HG03469 (cell line): ENCODE results near the gene PLCD1.

Source experiments
- ATAC-seq: cut with Tn5 transposase; IDR thresholded peaks from one replicate; pipeline ENCODE4 v1.9.1; 2021; ENCODE audit warnings: mild to moderate bottlenecking, moderate library complexity, moderate number of reproducible peaks; ENCODE audit not compliant: unreplicated experiment

Gene PLCD1

GRCh38 chr3:38017445-38018295 is 11.8 kb downstream of the PLCD1 start:
- ATAC-seq = no peak

GRCh38 chr3:38016847-38017444 is 12.5 kb downstream of the PLCD1 start:
- no peak for ATAC-seq

GRCh38 chr3:38016410-38016809 is 13.0 kb downstream of the PLCD1 start:
- no peak for ATAC-seq

- ATAC-seq = no peak
Measured at GRCh38 chr3:38015984-38016383, 13.5 kb downstream of the PLCD1 start.

GRCh38 chr3:38015485-38015884 is 14.0 kb downstream of the PLCD1 start:
- ATAC-seq = no peak

DNA sequence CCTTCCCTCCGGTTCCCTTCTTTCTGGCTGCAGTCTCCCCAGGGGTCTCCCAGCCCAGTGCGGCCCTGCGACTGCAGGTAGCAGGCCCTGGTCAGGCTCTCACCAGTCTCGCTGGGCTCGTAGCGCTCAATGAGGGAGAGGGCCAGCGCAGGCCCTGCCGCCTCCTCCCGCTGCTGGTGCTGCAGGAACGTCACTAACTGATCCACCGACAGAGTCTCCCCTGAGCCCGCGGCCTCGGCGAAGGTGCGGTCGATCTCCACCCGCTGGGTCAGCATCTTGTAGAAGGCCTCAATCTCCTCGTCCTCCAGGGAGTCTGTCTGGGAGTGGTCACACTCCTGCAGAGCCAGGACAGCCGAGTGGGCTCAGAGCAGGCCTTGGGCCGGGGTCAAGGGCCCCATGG is 18.3 kb downstream of the PLCD1 start:
- no peak for ATAC-seq

- ATAC-seq = no peak
Measured at GRCh38 chr3:38009807-38010591, 19.4 kb downstream of the PLCD1 start.

GRCh38 chr3:38008971-38009580 is 20.4 kb downstream of the PLCD1 start:
- ATAC-seq = no peak

DNA sequence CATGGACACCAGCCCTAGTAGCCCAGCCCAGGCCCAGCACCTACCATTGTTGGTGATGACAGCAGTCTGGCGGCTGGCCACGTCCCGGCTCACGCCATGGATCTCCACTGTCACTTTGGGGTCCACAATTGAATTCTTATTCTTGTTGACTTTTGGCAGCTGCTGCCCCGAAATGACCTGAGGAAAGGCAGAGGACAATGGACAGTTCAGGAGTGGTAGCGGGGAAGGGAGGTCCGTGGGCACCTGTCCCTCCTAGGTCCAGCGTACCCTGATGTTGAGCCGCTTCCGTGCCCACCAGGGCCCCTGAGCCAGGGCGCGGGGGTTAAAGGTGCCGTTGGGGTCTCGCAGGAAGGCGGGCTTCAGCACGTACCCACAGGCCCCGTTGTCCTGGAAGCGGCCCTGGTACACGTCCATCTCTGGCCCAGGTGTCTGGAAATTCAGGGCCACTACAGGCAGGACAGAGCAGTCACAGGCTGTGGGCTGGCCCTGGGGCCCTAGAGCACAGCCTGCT is 21.2 kb downstream of the PLCD1 start:
- ATAC-seq = no peak

- no peak for ATAC-seq
Measured at GRCh38 chr3:38007754-38008090, 21.7 kb downstream of the PLCD1 start.

DNA sequence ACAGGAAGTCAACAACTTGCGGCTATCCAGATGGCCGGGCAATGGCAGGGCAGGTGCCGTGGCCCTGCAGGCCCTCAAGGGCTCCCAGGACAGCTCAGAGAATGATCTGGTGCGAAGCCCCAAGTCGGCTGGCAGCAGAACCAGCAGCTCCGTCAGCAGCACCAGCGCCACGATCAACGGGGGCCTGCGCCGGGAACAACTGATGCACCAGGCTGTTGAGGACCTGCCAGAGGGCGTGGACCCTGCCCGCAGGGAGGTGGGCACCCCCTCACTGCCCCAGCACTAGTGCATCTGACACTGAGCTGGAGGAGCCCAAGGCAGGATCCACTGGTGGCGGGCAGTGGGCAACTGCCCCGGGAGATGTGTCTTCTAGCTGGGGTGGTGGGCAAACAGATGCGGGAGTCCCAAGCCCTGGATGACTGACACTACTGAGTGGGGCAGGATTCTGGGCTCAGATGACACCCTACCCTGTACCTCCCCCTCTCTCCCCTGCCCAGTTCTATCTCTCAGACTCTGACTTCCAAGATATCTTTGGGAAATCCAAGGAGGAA is 22.9 kb downstream of the PLCD1 start:
- no peak for ATAC-seq

- ATAC-seq = no peak
Measured at GRCh38 chr3:38006031-38006430, 23.4 kb downstream of the PLCD1 start.

DNA sequence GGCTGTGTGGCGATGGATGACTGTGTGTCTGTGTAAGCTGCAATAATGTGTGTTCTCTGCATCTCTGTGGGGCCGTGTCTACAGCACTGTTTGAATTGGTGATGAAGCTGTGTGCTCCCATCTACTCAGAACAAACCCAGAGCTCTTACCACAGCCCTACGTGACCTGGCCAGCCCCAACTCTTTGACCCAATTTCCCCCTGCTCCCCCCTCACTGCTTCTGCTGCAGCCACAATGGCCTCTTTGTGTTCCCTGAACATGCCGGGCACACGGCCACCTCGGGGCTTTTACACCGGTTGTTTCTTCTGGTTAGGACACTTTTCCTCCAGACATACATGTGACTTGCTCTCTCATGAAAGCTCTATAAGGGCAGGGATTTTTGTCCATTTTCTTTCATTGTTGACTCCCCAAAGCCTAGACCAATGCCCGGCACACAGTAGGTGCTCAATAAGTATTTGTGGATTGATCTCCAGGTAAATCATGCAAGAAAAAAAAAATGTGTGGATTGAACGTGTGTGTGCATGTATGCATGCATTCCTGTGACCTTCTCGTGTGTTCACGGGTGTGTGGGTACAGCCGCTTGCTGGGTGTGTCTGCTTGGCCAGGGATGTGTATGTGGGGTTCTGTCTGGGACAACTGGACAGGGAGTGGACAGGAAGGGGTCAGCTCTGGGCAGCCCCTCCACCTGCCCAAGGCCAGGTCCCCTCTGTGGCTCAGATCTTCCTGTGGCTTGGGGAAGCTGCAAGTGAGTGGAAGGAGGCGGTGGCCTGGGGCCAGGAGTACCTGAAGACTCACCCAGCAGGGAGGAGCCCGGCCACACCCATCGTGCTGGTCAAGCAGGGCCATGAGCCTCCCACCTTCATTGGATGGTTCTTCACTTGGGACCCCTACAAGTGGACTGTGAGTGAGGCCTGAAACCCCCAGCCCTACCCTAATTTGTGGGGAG is 24.1 kb downstream of the PLCD1 start:
- ATAC-seq = no peak

DNA sequence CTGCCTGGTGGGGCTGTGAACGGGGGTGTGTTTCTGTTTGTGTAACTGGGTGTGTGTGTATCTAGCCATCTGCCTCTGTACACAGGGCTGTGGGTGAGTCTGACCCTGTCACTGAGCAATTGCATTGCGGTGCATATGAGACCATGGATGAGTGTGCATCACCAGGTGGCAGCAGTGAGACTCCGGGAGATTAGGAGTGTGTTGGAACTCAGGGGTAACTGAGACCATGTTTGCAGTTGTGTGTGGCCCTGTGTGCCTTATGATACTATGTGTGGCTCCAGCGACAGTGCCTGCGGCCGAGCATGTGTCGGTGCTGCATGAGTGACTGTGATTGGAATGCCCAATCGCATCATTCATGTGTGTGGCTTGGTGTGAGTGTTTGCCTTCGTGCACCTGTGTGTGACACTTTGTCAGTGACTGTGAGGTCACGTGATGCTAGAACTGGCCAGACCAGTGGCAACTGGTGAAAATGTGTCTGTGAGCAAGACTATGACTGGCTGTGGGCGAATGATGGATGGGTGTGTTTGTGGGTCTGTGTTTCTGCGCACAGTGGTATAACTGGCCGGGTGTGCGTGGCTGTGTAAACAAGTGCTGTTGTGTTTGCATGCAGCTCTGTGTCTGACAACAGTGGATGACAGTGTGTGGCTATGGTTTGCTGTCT is 24.9 kb downstream of the PLCD1 start:
- peak; percentile 66 for ATAC-seq

- ATAC-seq = no peak
Measured at GRCh38 chr3:38003817-38004414, 25.5 kb downstream of the PLCD1 start.

DNA sequence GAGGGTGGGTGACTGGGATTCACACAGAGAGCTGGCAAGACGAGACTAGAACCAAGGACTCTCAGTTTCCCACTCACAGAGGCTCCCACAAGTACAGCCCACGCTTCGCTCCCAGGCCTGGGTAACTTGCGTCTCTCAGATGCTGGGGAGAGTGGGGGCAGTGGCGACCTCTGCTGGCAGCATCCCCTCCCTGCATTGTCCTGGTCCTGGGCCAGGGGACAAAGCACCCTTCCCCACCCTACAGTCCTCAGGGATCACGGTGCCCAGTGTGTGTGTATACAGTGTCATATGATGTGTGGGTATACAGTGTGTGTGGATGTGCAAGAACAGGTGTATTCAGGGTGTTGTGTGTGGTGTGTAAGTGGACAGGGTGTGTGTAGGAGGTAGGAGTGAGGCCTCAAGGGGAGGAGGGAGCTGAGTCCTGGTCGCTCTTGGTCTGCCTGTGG is 26.0 kb downstream of the PLCD1 start:
- no peak for ATAC-seq

DNA sequence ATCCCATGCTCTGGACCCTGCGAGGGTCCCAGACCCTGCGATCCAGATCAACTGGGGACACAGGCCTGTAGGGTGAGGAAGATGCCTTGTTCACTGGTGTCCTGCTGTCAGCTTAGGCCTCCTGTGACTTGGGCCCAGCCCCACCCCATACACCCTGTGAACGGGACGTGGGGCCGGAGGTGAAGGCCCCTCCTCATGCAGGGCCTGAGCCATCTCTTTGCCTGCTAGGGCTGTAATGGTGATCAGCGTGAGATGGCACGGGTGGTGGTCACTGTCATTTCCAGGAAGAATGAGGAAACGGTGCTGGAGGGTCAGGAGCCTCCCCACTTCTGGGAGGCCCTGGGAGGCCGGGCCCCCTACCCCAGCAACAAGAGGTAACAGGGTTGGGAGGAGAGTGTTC is 26.5 kb downstream of the PLCD1 start:
- no peak for ATAC-seq

DNA sequence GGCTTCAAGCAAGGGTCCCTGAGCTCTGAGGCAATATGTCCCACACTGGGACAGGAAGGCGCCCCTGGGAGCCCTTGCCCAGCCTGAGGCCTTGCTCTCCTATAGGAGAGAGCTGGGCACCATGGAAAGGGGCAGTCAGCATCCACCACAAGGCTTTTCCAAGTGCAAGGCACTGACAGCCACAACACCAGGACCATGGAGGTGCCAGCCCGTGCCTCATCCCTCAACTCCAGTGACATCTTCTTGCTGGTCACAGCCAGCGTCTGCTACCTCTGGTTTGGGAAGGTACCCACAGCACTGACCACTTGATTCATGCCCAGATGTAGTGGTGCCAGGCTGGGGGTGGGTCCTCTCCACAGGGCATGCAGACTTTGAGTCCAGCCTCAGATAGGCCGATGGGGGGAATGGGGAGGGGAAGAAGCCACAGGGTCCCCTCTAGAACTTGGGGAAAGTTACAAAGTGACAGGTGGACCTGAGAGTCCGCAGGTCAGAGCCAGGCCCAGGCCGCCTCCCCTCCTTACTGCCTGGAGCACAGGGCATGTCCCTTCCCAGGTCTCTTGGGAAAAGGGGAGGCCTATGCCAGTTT is 27.1 kb downstream of the PLCD1 start:
- no peak for ATAC-seq
